Calu3 (cell line): ENCODE data around the gene CCDC170. TPM values are rescaled to one million over a fixed set of nuclear protein-coding genes. Genes with fewer than 3 reads are reported as not detected.

Experiments used
- BruUV-seq: library from RNA; stranded (reverse); fragments of 400-500 nt; replicated peaks from 2 replicates; lab custom pipeline; 2021; lab: Mats Ljungman, UMichigan
- CTCF ChIA-PET: fragments of 300-600 bp; sonication (Branson Sonifier 250); formaldehyde crosslinking; loops from one replicate; lab custom pipeline; 2022; ENCODE audit warnings: antibody characterized with exemption; lab: Charles Lee
- DNase-seq: peaks from one replicate; pipeline ENCODE4 v3.0.0; 2022
- H3K27ac Mint-ChIP-seq: one replicate; pipeline ENCODE4 v1.8.0; 2022; ENCODE audit warnings: mixed read lengths; ENCODE audit not compliant: unreplicated experiment
- H3K27me3 Mint-ChIP-seq: one replicate; pipeline ENCODE4 v1.8.0; 2022; ENCODE audit warnings: mixed read lengths; ENCODE audit not compliant: unreplicated experiment
- H3K36me3 Mint-ChIP-seq: one replicate; pipeline ENCODE4 v1.8.0; 2022; ENCODE audit warnings: mild to moderate bottlenecking, moderate library complexity, mixed read lengths; ENCODE audit not compliant: insufficient read depth, unreplicated experiment
- H3K4me1 Mint-ChIP-seq: one replicate; pipeline ENCODE4 v1.8.0; 2022; ENCODE audit warnings: mild to moderate bottlenecking, low read depth, mixed read lengths; ENCODE audit not compliant: unreplicated experiment
- H3K4me3 Mint-ChIP-seq: one replicate; pipeline ENCODE4 v1.8.0; 2022; ENCODE audit warnings: mild to moderate bottlenecking, low read depth, moderate library complexity, mixed read lengths; ENCODE audit not compliant: unreplicated experiment
- H3K9me3 Mint-ChIP-seq: one replicate; pipeline ENCODE4 v1.8.0; 2022; ENCODE audit warnings: low read depth, mixed read lengths; ENCODE audit not compliant: unreplicated experiment
- intact Hi-C: fragments of 100-400 bp; cut with micrococcal nuclease; formaldehyde crosslinking; loops from one replicate; pipeline ENCODE4 v1.10.0; 2022; ENCODE audit not compliant: unreplicated experiment
- total RNA-seq: library from RNA; stranded (reverse); gene quantifications from 2 replicates; pipeline ENCODE4 v1.2.3, GENCODE V29; 2022
- TF ChIP-seq, protein P1 (sequence below): fragments of 200-600 bp; IDR thresholded peaks from one replicate; pipeline ENCODE4 v1.8.0; 2022; ENCODE audit warnings: antibody characterized with exemption; ENCODE audit not compliant: unreplicated experiment

CCDC170 gene
- total RNA-seq, 1 experiment from 2014 or later: 0.26 TPM

DNA sequence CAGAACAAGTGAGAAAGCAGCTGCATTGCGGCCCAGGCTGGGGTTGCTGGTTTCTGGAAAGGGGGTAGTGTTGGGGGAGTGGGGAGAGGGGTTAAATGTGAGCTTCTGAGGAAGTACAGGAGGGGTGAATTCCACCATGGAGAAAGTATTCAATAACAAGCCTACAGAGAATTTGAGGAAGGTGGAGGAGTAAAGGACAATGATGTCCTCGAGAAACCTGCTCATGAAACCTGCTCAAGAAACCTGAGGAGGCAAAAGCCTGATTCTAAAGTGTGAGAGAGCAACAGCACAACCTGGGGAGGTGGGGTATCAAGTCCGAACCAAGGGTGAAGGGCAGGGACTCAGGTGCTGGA lies 175.4 kb downstream of the CCDC170 start:
- CTCF ChIA-PET: interaction anchor here (0.6 kb wide), 1 partner anchor 514 kb away, joined by 7 read pairs; no protein-coding TSS in a partner anchor
- Mint-ChIP-seq H3K9me3 (peaks cover 3% of the 10 kb centered on the region), H3K27me3 (no peaks in the 10 kb centered on the region), H3K4me3 (peak overlapping the region; percentile 55), H3K36me3 (peaks cover 7% of the 10 kb centered on the region), H3K27ac (peak overlapping the region; percentile 95), H3K4me1 (peaks cover 33% of the 10 kb centered on the region)
- no TSS peak for BruUV-seq
- DNase-seq: no peak
- intact Hi-C loops: loop anchor here (2.0 to 10.0 kb wide), 2 partner anchors 40 to 214 kb away; partner anchors contain the start of gene RMND1
- TF ChIP-seq, protein P1, sequence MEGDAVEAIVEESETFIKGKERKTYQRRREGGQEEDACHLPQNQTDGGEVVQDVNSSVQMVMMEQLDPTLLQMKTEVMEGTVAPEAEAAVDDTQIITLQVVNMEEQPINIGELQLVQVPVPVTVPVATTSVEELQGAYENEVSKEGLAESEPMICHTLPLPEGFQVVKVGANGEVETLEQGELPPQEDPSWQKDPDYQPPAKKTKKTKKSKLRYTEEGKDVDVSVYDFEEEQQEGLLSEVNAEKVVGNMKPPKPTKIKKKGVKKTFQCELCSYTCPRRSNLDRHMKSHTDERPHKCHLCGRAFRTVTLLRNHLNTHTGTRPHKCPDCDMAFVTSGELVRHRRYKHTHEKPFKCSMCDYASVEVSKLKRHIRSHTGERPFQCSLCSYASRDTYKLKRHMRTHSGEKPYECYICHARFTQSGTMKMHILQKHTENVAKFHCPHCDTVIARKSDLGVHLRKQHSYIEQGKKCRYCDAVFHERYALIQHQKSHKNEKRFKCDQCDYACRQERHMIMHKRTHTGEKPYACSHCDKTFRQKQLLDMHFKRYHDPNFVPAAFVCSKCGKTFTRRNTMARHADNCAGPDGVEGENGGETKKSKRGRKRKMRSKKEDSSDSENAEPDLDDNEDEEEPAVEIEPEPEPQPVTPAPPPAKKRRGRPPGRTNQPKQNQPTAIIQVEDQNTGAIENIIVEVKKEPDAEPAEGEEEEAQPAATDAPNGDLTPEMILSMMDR: no peak

DNA sequence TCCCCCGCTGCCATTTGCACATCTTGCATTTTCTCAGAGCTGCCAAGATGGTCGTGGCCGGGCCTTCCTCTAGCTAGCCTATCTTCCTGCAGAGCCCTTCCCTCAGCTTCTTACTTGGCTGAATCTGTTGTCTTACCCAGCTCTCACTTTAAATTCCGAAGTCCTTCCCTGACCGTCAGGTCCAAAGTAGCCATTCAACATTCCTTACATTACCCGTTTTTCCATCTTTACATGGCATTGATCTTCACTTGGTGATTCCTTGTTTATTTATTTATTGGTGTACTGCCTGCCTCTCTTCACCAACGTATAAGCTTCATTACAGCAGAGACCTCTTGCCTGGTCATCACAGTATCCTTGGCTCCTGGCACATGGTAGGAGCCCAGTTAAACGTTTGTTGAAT lies 176.3 kb downstream of the CCDC170 start:
- peaks cover 33% of the 10 kb centered on the region for H3K4me1 Mint-ChIP-seq
- peak overlapping the region; percentile 28 for H3K27ac Mint-ChIP-seq
- no peaks in the 10 kb centered on the region for H3K27me3 Mint-ChIP-seq
- H3K36me3 Mint-ChIP-seq: peaks cover 7% of the 10 kb centered on the region
- H3K4me3 Mint-ChIP-seq: no peak overlapping the region
- CTCF ChIA-PET: interaction anchor here (0.7 kb wide), 1 partner anchor 1494 kb away, joined by 4 read pairs; no protein-coding TSS in a partner anchor
- peaks cover 3% of the 10 kb centered on the region for H3K9me3 Mint-ChIP-seq
- BruUV-seq: no TSS peak
- intact Hi-C loops: no loop called here
- no peak for DNase-seq
- TF ChIP-seq, protein P1: no peak

Other genes starting within 250 kb of the CCDC170 start
- gene ZBTB2, start 102.5 kb upstream of the CCDC170 start, total RNA-seq: 15.2 and 15.7 TPM in 2 replicates
- 13.2 and 15.5 TPM in 2 replicates for gene RMND1, start 41.9 kb upstream of the CCDC170 start, total RNA-seq